ENCODE data around the gene APBA3.

The APBA3 gene

DNA sequence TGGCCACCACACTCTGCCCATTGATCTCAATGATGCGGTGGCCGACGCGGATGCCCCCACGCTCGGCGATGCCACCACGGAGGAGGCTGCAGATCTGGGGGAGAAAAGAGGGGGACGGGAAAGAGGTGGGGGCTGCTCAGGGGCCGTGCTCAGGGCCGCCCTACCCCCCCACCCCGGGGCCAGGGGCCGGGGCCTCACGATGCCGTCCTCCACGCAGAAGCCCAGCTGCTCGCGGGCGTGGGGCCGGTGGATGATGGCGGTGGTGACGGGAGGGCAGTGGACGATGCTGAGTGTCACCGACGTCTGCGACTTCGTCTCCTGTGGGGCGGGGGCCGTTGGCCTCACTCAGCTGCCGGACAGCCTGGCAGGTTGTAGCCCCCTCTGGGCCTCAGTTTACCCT is 10.3 kb downstream of the APBA3 start:
- DNase-seq (ENCODE audit: low read depth in 1 of 2, low spot score in 1 of 2) = no peak

- DNase-seq (ENCODE audit: low read depth in 1 of 2, low spot score in 1 of 2) = no peak
These were observed 11.3 kb downstream of the APBA3 start for GRCh38 chr19:3750211-3750610.

- DNase-seq (ENCODE audit: low read depth in 1 of 2, low spot score in 1 of 2) = no peak
These were observed 12.5 kb downstream of the APBA3 start for GRCh38 chr19:3748965-3749364.

GRCh38 chr19:3746371-3747056 is 15.0 kb downstream of the APBA3 start:
- no peak for DNase-seq (ENCODE audit: low read depth in 1 of 2, low spot score in 1 of 2)

GRCh38 chr19:3745363-3746045 is 16.0 kb downstream of the APBA3 start:
- DNase-seq (ENCODE audit: low read depth in 1 of 2, low spot score in 1 of 2) = no peak

GRCh38 chr19:3743486-3743885 is 18.0 kb downstream of the APBA3 start:
- DNase-seq (ENCODE audit: low read depth in 1 of 2, low spot score in 1 of 2) = no peak

- no peak for DNase-seq (ENCODE audit: low read depth in 1 of 2, low spot score in 1 of 2)
These were observed 21.1 kb downstream of the APBA3 start for GRCh38 chr19:3740431-3740830.

DNA sequence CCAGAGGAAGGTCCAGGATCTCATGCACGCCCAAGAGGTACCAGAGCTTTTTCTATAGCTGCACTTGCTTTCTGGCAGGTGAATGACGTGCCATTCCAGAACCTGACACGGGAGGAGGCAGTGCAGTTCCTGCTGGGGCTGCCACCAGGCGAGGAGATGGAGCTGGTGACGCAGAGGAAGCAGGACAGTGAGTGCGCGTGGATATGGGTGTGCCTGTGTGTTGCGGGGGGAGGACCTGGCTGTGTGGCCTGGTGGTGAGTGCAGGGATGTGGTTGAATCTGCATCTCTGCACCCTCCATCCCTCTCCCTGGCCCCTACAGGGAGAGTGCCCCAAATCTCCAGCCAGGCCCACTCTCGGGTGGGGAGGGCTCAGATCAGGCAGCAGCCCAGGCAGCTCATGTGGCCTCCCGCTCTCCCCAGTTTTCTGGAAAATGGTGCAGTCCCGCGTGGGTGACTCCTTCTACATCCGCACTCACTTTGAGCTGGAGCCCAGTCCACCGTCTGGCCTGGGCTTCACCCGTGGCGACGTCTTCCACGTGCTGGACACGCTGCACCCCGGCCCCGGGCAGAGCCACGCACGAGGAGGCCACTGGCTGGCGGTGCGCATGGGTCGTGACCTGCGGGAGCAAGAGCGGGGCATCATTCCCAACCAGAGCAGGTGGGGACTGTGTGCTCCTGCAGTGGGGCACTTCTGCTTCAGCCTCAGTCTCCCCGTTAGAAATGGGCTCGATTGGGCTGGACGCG is 22.8 kb downstream of the APBA3 start:
- no peak for DNase-seq (ENCODE audit: low read depth in 1 of 2, low spot score in 1 of 2)

GRCh38 chr19:3737487-3738205 is 23.8 kb downstream of the APBA3 start:
- DNase-seq (ENCODE audit: low read depth in 1 of 2, low spot score in 1 of 2) = no peak

DNA sequence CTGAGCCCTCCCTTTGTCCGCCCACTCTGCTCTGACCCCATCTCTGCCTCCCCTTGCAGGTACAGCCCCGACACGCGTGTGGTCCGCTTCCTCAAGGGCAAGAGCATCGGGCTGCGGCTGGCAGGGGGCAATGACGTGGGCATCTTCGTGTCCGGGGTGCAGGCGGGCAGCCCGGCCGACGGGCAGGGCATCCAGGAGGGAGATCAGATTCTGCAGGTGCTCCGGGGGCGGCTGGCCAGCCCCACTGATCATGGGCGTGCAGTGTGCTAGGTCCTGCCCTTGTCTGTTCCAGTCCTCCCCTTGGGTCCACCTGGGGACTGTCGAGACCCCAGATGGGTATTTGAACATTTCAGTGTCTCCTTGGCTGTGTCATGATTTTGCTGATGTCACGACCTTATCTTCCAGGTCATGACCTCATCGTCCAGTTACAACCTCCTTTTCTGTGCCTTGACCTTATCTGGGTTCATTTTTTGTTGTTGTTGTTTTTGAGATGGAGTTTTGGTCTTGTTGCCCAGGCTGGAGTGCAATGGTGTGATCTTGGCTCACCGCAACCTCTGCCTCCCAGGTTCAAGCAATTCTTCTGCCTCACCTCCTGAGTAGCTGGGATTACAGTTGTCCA is 25.3 kb downstream of the APBA3 start:
- no peak for DNase-seq (ENCODE audit: low read depth in 1 of 2, low spot score in 1 of 2)

- no peak for DNase-seq (ENCODE audit: low read depth in 1 of 2, low spot score in 1 of 2)
These were observed 27.2 kb downstream of the APBA3 start for GRCh38 chr19:3734310-3734600.

DNA sequence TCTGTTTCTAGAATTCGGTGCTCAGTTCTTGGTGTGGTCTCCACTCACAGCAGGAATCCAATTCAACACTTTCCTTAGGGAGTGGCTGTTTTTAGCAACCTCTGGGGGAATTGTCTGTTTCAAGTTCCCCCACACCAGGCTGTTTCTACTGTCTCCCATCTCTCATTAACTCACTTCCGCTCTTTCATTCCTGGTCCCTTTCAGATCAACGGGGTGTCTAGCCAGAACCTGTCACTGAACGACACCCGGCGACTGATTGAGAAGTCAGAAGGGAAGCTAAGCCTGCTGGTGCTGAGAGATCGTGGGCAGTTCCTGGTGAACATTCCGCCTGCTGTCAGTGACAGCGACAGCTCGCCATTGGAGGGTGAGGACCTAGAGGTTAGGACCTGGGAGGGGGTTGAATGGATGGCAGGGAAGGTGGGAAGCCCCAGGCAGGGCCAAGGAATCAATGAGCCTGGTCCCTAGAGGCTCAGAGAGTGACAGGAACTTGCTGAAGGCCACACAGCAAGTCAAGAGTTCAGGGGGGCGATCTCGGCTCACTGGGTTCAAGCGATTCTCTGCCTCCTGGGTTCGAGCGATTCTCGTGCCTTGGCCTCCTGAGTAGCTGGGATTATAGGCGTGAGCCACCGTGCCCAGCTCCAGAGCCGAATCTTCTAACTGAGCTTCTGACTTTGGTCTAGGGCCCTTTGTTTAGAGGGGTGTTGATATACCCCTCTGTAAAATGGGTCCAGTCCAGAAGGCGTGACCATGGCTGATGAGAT is 27.8 kb downstream of the APBA3 start:
- DNase-seq (ENCODE audit: low read depth in 1 of 2, low spot score in 1 of 2) = no peak

GRCh38 chr19:3732108-3732507 is 29.4 kb downstream of the APBA3 start:
- DNase-seq (ENCODE audit: low read depth in 1 of 2, low spot score in 1 of 2) = no peak

DNA sequence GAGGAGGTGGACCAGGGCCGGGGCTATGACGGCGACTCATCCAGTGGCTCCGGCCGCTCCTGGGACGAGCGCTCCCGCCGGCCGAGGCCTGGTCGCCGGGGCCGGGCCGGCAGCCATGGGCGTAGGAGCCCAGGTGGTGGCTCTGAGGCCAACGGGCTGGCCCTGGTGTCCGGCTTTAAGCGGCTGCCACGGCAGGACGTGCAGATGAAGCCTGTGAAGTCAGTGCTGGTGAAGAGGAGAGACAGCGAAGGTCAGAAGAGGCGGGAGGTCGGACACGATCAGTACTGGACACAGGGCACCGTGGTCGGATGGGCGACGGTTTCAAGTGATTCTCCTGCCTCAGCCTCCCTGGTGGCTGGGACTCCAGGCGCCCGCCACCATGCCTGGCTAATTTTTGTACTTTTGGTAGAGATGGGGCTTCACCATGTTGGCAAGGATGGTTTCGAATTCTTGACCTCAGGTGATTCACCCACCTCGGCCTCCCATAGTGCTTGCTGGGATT is 31.0 kb downstream of the APBA3 start:
- DNase-seq (ENCODE audit: low read depth in 1 of 2, low spot score in 1 of 2) = no peak

DNA sequence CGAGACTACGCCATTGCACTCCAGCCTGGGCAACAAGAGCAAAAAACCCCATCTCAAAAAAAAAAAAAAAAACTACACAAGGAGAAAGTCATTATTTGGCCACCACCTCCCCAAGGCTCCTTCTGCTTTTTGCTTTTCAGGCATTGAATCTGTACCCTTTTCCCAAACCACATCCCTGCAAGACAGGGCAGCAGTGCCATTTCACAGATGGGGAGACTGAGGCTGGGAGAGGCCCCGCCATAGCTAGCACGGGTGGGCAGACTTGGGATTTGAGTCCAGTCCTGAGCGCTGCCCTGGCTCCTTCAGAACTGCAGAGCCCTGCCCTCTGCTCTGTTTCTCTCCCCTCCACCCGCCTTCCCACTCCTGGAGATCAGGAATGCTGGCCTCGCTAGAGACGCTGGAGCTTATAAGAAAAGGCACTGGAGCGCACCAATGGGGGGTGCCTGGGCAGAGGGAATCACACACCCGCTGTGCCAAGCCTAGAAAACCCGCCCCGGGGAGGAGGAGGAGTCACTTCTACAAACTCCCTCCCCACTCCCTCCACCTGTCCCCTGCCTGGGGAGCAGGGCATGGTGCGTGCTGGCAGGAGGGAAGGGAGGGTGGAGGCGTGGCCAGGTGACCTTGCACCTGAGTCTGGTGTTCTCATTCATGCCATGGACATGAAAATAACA is 35.7 kb downstream of the APBA3 start:
- DNase-seq (ENCODE audit: low read depth in 1 of 2, low spot score in 1 of 2) = no peak

- DNase-seq (ENCODE audit: low read depth in 1 of 2, low spot score in 1 of 2) = no peak
These were observed 36.4 kb downstream of the APBA3 start for GRCh38 chr19:3725121-3725520.

DNA sequence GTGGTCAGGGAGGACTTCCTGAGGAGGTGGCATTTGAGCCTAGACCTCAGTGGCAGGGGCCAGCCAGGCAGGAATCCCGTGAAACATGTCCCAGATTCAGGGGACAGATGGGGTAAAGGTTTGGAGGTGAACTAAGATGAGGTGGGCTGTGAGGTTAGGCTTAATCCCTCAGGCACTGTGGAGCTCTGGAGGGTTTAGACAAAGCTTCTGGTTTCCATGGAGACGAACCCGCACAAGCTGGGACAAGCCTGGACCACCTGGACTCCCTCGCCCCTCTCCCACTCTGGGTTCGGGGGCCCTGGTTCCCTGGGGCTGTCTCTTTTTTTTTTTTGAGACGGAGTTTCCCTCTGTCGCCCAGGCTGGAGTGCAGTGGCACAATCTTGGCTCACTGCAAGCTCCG is 37.6 kb downstream of the APBA3 start:
- no peak for DNase-seq (ENCODE audit: low read depth in 1 of 2, low spot score in 1 of 2)

GRCh38 chr19:3723110-3723488 is 38.4 kb downstream of the APBA3 start:
- no peak for DNase-seq (ENCODE audit: low read depth in 1 of 2, low spot score in 1 of 2)

DNA sequence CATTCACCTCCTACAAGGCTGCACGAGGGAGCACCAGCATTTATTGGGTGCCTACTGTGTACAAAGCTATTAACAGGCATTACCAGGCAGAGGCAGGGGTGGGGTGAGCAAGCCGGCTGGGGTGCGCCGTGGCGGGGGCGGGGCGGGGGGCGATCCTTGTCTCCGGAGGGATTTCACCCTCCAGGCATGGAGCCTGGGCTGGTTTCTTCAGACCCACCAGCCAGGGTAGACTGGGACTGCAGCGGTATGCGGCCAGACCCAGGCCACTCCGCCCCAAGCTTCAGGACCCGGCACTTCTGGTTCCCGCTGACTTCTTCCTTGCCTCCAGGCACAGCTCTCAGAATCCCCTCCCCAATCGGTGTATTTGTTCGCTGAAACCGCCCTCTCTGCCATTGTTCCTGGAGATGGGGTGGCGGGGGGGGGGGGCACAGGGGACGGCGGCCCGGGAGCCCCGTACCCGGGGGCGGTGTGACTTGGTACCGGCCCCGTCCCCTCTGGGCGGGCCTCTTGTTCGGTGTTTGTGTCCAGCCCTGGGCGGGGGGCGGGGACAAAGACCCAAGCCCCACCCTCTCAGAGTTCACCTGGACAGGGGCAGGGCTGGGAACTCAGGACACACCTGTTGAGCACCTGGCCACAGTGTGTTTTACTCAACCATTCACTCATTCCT is 38.9 kb downstream of the APBA3 start:
- no peak for DNase-seq (ENCODE audit: low read depth in 1 of 2, low spot score in 1 of 2)
